Left forelimb (tissue), 1 donor: ENCODE measurements around the gene CYP39A1.
"Not testable (repeated sequence)": the region's sequence is repeated elsewhere in the genome, so short reads cannot be mapped to it uniquely, and the experiment has no call there.

ENCODE experiments used
- DNase-seq: peaks from one replicate; pipeline ENCODE4 v3.0.0-alpha.2; 2018; ENCODE audit warnings: low spot score

CYP39A1 gene

DNA sequence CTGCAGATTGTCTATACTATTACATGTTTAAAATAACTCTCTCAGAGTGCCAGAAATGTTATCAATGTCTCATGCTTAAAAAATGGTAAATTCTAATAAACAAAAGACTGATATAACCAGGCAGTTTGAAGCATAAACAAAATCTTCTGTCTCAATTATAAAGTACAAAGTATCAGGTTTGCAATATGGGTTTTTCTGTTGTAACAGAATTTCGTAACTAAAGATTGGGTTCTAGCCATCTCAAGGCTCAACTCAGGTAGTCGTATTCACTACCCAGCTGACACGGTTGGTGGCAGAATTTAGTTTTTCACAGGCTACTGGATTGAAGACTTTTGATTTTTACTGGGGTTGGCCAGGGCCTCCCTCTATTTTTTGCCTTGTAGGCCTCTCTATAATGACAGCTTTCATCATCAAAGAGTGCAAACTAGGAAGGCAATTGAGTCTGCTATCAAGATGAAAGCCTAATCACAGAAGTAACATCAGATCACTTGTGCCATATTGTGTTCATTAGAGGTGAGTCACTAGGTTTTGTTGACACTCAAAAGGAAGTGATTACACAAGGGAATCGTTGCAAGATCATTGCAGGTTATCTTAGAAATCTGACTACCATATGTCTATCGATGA lies 3.6 kb downstream of the CYP39A1 start:
- no peak for DNase-seq

DNA sequence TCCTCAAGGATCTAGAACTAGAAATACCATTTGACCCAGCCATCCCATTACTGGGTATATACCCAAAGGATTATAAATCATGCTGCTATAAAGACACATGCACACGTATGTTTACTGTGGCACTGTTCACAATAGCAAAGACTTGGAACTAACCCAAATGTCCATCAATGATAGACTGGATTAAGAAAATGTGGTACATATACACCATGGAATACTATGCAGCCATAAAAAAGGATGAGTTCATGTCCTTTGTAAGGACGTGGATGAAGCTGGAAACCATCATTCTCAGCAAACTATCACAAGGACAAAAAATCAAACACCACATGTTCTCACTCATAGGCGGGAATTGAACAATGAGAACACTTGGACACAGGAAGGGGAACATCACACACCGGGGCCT lies 4.5 kb downstream of the CYP39A1 start:
- not testable (repeated sequence) for DNase-seq

DNA sequence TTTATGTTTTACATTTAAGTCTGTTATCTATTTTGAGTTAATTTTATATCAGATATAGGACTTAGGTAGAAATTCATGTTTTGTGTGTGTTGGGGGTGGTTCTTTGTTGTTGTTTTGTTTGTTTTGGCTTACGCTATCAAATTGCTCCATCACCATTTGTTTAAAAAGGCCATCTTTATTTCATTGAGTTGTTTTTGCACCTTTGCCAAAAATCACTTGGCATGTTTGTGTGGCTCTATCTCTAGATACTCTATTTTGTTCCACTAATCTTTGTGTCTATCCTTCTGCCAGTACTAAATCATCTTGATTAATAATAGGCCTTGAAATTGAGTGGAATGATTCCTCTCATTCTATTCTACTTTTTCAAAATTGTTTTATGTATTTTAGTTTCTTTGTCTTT lies 7.4 kb downstream of the CYP39A1 start:
- no peak for DNase-seq

- no peak for DNase-seq
Observed at GRCh38 chr6:46642928-46643751, 9.5 kb downstream of the CYP39A1 start.

DNA sequence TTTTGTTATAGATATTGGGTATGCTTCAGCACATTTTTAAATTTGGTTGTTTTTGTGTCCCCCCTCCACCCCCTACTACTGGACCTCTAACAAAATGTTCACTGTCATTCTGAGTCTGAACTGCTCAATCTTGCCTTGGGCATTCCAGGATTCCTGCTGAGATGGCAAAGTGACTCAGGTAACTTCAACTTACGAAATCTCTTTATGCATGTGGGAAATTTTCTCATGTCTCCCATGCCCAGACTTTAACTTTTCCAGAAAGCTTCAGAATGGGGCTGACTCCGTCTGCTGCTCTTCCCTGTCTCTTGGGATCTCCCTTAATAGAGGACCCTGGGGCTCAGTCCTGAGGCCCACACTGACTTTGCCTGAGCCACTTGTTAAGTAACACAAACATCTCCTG lies 14.0 kb downstream of the CYP39A1 start:
- no peak for DNase-seq

DNA sequence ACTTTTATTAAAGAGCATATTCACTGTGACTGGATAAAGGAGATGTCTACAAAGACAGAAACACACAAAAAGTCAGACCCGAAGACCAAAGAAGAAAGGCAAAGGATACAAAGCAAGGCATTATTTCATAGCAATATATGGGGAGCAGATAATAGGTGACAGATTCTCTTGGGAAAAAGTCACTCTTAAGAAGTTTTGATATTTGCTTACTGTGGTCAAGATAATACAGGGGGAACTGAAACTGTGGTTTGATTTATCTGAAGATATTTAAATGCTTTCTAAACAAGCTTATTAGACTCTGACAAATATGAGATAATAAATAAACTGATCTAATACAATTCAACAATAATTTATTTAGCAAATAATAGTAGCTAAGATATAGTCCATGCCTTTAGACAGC lies 14.7 kb downstream of the CYP39A1 start:
- no peak for DNase-seq

- DNase-seq: no peak
Observed at GRCh38 chr6:46637145-46637544, 15.5 kb downstream of the CYP39A1 start.

DNA sequence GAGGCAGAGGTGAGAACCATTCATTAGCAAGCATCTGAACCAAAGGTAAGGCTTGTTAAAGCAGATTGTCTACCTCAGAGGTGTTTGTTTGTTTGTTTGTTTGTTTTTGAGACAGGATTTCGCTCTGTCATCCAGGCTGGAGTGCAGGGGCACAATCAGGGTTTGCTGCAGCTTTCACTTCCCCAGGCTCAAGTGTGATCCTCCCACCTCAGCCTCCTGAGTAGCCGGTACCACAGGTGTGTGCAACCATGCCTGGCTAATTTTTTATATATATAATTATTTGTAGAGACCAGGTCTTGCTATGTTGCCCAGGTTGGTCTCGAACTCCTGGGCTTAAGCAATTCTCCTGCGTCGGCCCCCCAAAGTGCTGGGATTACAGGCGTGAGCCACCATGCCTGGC lies 17.2 kb downstream of the CYP39A1 start:
- no peak for DNase-seq

- DNase-seq: no peak
Observed at GRCh38 chr6:46632053-46632452, 20.6 kb downstream of the CYP39A1 start.

DNA sequence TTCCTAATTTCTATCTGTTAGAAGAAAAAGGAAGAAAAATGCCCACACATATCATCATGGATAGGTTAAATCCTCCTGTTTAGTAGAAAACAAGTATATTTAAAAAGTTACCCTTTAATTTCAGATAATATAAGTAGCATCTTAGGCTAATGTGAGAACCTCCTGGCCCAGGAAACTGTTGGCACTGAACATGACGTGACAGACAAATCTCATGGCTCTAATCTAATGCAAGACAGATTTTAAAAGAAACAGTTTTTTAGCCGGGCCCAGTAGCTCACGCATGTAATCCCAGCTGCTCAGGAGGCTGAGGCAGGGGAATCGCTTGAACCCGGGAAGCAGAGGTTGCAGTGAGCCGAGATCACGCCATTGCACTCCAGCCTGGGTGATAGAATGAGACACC lies 22.9 kb downstream of the CYP39A1 start:
- no peak for DNase-seq

- DNase-seq: no peak
Observed at GRCh38 chr6:46628976-46629375, 23.6 kb downstream of the CYP39A1 start.

- no peak for DNase-seq
Observed at GRCh38 chr6:46628498-46628897, 24.1 kb downstream of the CYP39A1 start.

DNA sequence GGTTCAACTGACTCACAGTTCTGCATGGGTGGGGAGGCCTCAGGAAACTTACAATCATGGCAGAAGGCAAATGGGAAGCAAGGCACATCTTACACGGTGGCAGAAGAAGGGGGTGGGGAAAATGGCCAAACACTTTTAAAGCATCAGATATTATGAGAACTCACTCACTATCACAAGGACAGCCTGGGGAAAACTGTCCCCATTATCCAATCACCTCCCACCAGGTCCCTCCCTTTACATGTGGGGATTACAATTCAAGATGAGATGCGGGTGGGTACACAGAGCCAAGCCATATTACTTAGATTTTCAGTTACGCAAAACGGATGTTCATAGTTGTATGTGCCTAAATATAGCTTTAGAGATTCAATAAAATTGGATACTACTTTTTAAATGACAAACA lies 25.6 kb downstream of the CYP39A1 start:
- DNase-seq: no peak

- DNase-seq: no peak
Observed at GRCh38 chr6:46626228-46626909, 26.2 kb downstream of the CYP39A1 start.

DNA sequence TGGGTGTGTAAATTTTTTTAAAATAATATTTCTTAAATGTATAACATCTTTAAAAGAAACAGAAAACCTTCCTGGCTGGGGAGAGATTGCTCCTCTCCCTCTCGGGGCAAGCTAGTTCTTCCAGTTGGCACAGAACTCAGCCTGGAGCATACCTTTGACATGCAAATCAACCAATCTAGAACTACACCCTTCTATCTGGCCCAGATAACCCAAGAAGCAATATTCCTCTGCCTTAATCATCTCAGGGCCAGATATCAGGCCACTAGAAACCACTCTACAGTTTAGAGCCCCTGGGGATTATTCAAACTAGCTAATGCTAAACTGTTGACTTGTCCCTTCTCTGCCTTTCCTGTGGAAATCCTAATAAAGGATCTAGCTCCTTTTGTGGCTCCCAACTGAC lies 33.9 kb downstream of the CYP39A1 start:
- DNase-seq: no peak

- DNase-seq: no peak
Observed at GRCh38 chr6:46612645-46613044, 40.0 kb downstream of the CYP39A1 start.

DNA sequence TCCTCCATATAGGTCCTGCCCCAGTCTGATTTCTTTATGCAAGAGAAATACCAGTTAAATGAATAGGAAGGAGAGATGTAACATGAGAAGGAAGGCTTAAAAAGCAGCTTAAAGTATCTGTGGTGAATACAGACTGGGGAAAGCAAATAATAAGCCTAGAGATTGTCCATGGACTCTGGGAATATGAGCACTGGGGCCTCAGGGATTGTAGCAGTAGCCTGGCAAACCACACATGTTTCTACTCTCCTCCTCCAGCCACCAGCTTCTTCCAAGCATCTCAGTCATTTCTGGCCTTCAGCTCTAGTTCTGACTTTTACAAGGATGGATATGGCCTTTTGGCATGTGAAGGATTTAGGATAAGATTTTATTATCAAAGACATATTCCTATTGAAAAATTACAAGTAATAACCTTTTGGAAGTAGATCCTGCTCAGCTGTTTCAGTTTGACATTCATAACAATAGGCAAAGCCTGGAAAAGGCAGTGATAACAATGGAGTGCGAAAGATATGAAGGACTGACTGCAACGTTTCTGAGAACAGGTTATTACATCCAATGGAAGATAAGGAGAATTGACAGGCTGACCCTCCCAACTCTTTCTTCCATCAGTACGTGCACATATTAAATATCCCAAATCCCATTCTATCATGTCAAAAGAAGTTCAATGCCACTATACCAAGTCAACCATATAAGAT lies 41.6 kb downstream of the CYP39A1 start:
- no peak for DNase-seq

DNA sequence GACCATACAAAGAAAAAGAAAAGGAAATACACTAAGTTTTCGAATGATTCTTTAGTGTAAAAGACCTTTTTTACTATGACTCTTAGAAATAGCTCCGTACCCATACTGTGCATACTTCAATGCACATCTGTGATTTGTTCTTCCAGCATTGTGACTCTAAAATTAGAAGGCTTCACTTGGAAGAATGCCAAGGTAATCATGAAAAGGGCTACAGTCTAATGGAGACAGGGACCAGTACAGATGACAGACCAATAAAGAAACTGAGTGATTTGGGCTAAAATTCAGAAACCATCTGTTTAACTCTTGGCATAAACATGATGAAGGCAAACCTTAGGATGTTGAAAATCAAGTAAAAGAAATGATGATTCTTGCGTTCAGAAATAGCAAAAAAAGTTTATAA lies 46.3 kb downstream of the CYP39A1 start:
- no peak for DNase-seq

- DNase-seq: no peak
Observed at GRCh38 chr6:46605091-46605797, 47.4 kb downstream of the CYP39A1 start.

GRCh38 chr6:46598215-46598614 lies 54.4 kb downstream of the CYP39A1 start:
- no peak for DNase-seq

GRCh38 chr6:46592740-46593139 lies 59.9 kb downstream of the CYP39A1 start:
- DNase-seq: no peak

DNA sequence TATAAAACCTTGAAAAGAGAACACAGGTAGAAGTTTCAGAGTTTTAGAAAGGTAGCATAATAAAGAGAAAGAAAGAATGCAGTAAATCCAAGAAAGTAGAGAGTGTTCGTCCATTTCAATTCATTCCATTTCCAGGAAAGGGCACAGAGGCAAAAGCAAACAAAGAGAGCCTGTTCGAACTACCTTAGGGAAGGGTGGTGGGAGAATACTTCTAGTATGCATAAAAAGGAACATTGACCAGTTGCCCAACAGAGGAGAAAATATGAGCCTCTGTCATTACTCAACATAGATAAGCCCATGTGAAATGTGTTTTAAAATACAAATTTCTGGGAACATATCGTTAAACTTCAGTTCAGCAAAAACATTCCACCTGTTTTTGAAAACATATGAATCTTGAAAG lies 60.6 kb downstream of the CYP39A1 start:
- DNase-seq: no peak
